CMK (cell line): ENCODE results near the gene POU2AF1.

Experiments
- DNase-seq: peaks from one replicate; pipeline ENCODE4 v3.0.0-alpha.2; 2010; ENCODE audit warnings: low read depth

The POU2AF1 gene

GRCh38 chr11:111378861-111379601, at the start of gene POU2AF1:
Gene POU2AF1, minus strand, starts transcription at chr11:111379275. Its CDS starts 98 bp downstream, at chr11:111379177.
- no peak for DNase-seq

GRCh38 chr11:111428113-111428876, 49.2 kb upstream of the POU2AF1 start:
- no peak for DNase-seq

- DNase-seq = no peak
Measured at GRCh38 chr11:111427471-111427912, 48.4 kb upstream of the POU2AF1 start.

- DNase-seq = no peak
Measured at GRCh38 chr11:111426617-111427016, 47.5 kb upstream of the POU2AF1 start.

GRCh38 chr11:111423250-111423615, 44.2 kb upstream of the POU2AF1 start:
- DNase-seq = no peak

- DNase-seq = peak; percentile 25
Measured at GRCh38 chr11:111422494-111423249, 43.6 kb upstream of the POU2AF1 start.

GRCh38 chr11:111421251-111421650, 42.2 kb upstream of the POU2AF1 start:
- no peak for DNase-seq

- no peak for DNase-seq
Measured at GRCh38 chr11:111419641-111420327, 40.7 kb upstream of the POU2AF1 start.

- DNase-seq = no peak
Measured at GRCh38 chr11:111419181-111419580, 40.1 kb upstream of the POU2AF1 start.

- no peak for DNase-seq
Measured at GRCh38 chr11:111418436-111418787, 39.3 kb upstream of the POU2AF1 start.

GRCh38 chr11:111417766-111418435, 38.8 kb upstream of the POU2AF1 start:
- DNase-seq = no peak

- DNase-seq = no peak
Measured at GRCh38 chr11:111417011-111417765, 38.1 kb upstream of the POU2AF1 start.

- no peak for DNase-seq
Measured at GRCh38 chr11:111416231-111416960, 37.3 kb upstream of the POU2AF1 start.

- no peak for DNase-seq
Measured at GRCh38 chr11:111414936-111415335, 35.9 kb upstream of the POU2AF1 start.

- peak; percentile 43 for DNase-seq
Measured at GRCh38 chr11:111414267-111414931, 35.3 kb upstream of the POU2AF1 start.

GRCh38 chr11:111413849-111414248, 34.8 kb upstream of the POU2AF1 start:
- no peak for DNase-seq

- no peak for DNase-seq
Measured at GRCh38 chr11:111412293-111412692, 33.2 kb upstream of the POU2AF1 start.

- no peak for DNase-seq
Measured at GRCh38 chr11:111411456-111411855, 32.4 kb upstream of the POU2AF1 start.

- no peak for DNase-seq
Measured at GRCh38 chr11:111410951-111411350, 31.9 kb upstream of the POU2AF1 start.

- DNase-seq = no peak
Measured at GRCh38 chr11:111409915-111410314, 30.8 kb upstream of the POU2AF1 start.
